Frontal cortex (tissue), 4 donors: ENCODE results near the gene PITPNB. TPM values are rescaled to one million over a fixed set of nuclear protein-coding genes. Genes with fewer than 3 reads are reported as not detected.

ENCODE experiments used
- DNase-seq, 2 donors: peaks; one replicate each; pipeline ENCODE4 v3.0.0; 2012; ENCODE audit warnings: low spot score in 2 of 2
- FAIRE-seq: peaks from 2 replicates; lab custom pipeline; 2012; peaks lifted over from hg19 to GRCh38; lab: Jason Lieb, UNC
- total RNA-seq: library from RNA; depleted of rRNA; stranded (reverse); fragments of >200 nt; gene quantifications from one replicate; pipeline ENCODE4 v1.2.3, GENCODE V29; 2014
- donor health status: control.
- donor health status: control.
- donor health status: control.

Gene PITPNB
- total RNA-seq, 1 donor from 2014 or later, result 39.1 TPM

DNA sequence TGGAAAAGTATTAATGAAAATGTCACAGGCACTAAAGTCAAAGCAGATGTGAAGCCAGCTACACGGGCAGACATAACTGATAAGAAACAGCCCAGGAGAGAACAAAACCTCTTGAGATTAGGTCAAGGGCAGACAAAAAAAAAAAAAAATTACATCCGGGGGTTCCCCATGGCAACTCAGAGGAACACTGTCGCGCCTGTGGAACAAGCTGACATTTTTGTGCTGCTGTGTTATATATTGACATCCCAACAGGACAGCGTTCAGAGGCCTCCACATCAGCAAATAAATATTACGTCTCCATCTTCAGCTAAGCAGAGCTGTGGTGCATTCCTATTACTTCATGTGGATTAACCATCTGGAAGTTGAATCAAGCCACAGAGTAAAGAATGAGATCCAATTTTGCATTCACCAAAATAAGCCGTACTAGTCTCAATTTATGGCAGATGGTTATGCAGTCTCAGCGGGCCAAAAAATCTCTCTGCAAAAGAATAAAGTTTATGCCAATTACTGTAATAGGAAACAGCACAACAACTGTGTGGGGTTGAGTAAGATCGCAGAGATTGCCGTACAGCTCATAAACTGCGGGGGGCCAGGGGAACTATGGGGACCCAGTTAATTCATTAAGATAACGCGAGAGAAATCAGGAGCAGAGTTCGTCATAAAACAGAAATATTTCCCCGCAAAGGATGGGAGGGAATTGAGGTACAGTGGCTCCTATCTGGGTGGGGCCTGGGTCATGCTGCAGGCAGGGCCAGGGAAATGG lies 76.2 kb downstream of the PITPNB start:
- FAIRE-seq (no peak), DNase-seq (no peak)

DNA sequence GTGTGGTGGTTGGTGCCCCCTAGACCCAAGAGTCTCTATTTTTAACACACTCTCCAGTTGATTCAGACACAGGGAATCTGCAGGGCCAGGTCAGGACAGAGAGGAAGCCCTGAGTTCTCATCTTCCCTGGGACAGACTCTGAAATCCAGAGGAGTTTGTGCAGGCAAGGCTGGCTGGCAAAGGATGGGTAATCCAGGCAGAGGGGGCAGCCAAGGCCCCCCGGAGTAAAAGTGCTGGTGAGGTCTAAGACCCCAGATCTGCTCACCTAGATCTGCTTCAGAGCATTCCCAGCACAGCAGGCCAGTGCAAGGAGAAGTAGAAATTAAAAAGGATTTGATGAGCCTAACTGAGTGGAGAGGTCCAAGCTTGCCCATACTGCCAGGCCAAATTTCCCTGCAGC lies 76.9 kb downstream of the PITPNB start:
- DNase-seq (no peak), FAIRE-seq (no peak)

DNA sequence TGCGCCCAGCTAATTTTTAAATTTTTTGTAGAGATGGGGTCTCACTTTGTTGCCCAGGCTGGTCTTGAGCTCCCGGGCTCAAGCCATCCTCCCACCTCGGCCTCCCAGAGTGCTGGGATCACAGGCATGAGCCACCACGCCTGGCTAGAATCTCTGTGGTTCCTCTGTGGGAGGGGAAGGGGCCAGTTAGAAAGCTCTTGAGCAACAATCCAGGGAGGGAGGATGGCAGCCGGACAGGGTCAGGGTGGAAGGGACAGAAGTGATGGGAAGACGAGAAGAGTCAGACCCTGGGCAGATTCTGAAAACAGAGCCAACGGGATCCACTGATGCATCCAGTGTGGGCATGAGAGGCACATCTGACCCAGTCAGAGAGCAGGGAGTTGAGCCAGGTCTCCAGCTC lies 78.6 kb downstream of the PITPNB start:
- DNase-seq (no peak), FAIRE-seq (no peak)

DNA sequence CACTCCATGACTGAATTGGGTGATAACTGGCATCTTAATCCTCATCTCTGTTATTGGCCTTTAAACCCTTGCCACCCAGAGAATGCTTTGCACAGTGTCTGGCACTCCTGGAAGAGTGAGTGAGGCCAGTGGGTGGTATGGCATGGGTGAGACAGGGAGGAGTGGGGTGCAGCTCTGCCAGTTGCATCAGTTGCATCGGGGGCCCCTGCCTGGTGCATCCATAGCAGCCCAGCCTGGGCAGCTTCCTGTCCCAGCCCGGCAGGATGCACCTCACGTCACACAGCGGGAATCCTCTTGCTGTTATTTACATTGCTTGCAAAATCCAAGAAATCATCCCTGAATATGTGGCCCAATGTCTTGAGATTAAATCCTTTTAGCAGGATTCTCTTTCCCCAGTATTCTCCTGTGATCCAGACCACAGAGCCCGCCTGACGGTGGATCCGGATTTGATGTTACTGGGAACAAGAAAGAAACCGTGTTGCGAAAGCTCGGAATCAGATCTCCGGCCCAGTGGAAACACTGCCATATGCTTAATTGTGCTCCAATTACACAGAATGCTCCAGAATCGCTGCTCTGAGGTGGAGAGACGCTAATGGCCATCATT lies 79.9 kb downstream of the PITPNB start:
- DNase-seq (no peak), FAIRE-seq (no peak)

DNA sequence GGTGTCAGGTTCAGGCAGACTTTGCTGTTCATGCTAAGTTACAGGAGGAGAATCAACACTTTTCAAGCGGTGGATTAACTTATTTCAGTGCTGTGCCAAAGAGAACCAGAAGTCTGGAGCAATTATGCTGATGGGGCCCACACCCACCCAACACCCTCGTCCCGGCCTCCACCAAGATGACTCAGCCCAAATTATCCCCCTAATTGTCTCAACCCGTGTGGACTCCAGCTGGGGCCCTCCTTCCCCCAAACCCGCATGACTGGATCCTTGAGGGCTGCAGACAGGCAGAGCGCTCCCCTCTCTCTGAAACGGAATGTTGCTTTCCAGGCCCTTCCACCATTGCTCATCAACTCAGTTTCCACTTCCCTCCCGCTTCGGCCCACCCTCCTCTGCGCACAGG lies 82.9 kb downstream of the PITPNB start:
- FAIRE-seq (no peak), DNase-seq (no peak)

DNA sequence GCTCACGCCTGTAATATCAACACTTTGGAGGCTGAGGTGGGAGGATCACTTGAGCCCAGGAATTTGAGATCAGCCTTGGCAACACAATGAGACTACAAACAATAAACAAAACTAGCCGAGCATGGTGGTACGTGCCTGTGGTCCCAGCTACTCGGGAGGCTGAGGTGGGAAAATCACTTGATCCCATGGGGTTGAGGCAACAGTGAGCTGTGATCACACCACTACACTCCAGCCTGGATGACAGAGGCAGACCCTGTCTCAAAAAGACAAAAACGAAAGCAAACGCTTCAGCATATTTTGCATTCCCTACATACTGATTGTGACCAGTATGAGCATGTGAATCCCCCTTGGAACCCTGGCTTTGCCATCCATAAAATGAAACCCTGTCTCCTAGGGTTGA lies 83.6 kb downstream of the PITPNB start:
- FAIRE-seq (no peak), DNase-seq (no peak)

DNA sequence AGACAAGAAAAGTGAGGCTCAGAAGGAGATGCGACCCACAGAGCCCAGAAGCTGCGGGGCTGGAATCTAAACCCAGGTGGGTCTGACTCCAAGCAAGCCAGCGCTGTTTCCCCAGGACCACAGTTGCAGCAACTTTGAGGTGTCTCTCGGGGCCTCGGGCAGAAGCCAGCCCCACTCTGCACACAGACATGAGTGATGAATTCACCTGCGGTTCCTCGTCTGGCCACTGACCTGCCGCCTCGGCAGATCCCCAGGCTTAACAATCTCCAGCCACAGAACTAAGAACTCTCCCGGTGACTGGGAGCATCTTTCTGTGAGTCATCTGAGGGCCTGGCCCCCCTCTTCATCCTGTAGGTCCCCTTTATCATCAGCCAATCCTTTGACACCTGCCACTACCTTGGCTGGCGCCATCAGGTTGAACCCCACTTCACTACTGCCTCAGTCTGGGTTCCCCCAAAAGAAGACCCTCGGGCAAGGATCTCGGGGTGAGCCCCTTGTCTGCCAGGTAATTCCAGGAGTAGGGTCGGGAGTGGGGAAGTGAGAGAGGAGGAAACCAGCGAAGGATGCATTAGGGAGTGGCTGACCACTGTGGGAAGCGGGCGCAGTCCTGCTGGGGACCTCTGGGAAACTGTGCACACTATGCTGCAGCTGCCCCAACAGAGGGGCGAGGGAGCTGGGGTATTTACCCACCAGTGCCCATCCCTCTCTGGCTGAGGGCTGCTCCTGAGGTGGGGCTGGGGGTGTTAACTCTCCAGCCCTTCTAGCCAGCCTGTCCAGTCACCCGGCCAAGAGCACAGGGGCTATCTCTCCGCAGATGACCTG lies 84.5 kb downstream of the PITPNB start:
- DNase-seq (no peak), FAIRE-seq (no peak)

DNA sequence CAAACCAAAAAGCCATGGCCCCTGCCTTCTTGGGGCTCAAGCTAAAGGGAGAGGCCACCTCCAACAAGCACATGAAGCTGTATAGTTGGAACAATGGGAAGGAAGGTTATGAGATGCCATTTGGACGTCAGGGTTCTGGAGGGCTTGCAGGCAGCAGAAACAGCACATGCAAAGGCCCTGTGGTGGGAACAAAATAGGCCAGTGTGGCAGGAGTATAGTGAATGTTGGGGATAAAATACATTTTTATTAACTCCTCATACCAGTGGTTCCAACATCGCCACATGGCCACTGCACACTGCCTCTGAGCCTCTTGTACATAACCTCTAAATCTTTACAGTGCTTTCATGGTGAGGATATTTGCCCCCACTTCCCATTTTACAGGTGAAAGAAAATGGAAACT lies 85.3 kb downstream of the PITPNB start:
- DNase-seq (no peak), FAIRE-seq (no peak)

DNA sequence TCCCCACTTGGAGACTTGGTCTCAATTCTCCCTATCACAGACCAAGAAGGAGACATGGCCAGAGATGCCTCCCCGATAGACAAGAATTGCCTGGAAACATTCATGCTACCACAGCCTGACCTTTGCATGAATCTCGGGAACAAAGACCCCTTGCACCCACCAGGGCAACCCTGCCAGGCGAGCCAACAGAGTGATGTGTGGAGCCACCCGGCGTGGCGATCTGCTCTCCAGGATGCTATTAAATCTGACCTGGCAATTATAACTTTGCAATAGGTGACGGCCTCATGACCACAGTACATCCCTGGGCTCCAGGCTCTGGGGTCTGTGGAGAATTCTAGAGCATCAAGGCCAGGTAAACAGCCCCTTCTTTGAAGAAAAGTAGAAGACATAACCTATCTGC lies 86.5 kb downstream of the PITPNB start:
- DNase-seq (no peak), FAIRE-seq (no peak)

DNA sequence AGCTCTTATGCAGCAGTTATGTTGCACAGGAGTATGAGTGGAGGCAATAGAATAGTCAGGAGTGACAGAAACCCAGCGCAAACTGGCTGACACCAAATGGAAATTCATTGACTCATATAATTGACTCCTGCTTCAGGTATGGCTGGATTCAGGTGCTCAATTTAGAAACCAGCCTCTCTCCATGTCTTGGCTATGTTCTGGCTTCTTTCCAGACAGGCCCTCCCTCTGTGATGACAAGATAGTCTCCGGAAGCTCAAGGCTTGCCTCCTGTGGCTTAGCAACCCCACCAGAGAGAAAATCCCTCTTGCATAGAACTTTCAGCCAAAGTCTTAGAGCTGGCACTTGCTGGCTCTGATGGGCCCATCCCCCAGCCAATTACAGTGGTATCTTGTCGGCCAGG lies 89.4 kb downstream of the PITPNB start:
- DNase-seq (no peak), FAIRE-seq (no peak)

DNA sequence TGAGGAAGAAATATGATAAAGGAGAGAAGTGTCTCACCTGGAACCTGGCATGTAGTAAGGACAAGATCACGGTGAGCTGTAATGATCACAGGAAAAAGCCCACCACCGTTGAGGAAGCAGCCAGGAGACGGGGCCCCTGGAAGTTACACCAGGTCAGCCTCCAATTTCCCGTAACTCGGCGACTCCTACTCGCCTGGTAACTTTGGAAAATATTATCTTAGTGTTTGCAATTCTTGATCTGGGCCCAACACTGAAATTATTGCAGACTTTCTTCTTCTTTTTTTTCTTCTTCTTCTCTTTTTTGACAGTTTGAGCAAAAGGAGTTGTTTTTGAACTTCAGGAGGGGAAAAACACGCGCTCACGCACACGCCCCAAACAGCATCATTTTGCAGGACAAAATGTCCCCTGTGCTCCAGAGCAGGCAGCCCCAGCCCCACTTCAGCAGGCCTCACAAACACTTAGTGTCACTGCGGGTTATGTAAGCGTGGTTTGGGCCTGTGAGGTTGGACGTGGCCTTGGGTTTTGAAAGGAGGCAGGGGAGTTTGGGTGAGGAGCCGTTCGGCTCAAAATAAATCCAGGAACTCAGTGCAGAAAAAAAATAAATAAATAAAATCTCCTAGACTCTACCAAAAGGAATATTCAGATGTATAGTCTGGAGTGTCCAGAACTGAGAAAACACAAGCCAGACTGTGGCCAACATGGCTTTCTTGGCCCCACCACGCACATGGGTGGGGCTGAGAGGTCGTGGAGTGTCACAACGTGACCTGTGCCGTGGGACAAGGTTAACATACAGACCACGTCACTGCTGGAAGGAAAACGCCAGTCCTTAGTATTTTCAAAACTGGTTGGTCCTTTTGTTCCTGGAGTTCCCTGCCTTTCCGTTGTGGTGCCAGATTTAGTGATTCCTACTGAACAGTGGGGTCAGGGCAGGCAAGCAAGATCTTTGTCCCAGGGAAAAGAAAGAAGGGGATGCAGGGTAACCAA lies 91.2 kb downstream of the PITPNB start:
- FAIRE-seq, result no peak
- no peak for DNase-seq

DNA sequence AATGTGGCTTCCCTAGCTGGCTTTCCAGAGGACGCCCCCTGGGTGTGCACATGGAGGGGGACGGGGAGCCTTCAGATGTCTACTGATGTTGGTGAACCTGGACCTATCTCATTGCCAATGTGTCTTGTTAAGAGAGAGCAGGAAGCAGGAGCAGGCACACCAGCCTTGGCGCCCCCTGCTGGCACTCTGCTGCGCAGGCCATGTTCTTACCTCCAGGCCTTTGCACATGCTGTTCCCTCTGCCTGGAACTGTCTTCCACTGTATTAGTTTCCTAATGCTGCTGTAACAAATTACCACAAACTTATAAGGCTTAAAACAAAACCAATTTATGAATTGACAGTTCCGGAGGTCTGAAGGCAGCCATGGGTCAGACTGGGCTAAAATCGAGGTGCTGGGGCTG lies 93.9 kb downstream of the PITPNB start:
- no peak for DNase-seq
- no peak for FAIRE-seq

DNA sequence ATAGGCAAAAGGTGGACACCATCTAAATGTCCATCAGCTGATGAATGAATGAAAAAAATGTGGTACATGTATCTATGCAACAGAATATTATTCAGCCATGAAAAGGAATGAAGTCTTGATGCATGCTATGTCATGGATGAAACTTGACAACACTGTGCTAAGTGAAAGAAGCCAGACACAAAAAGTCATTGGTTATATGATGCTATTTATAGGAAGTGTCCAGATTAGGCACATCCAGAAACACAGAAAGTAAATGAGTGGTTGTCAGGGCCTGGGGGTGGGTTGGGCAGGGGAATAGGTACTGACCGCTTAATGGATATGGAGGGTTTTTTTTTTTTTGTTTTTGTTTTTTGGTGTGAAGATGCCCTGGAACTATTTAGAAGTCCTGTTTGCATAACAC lies 95.8 kb downstream of the PITPNB start:
- DNase-seq, result no peak
- FAIRE-seq, result no peak

DNA sequence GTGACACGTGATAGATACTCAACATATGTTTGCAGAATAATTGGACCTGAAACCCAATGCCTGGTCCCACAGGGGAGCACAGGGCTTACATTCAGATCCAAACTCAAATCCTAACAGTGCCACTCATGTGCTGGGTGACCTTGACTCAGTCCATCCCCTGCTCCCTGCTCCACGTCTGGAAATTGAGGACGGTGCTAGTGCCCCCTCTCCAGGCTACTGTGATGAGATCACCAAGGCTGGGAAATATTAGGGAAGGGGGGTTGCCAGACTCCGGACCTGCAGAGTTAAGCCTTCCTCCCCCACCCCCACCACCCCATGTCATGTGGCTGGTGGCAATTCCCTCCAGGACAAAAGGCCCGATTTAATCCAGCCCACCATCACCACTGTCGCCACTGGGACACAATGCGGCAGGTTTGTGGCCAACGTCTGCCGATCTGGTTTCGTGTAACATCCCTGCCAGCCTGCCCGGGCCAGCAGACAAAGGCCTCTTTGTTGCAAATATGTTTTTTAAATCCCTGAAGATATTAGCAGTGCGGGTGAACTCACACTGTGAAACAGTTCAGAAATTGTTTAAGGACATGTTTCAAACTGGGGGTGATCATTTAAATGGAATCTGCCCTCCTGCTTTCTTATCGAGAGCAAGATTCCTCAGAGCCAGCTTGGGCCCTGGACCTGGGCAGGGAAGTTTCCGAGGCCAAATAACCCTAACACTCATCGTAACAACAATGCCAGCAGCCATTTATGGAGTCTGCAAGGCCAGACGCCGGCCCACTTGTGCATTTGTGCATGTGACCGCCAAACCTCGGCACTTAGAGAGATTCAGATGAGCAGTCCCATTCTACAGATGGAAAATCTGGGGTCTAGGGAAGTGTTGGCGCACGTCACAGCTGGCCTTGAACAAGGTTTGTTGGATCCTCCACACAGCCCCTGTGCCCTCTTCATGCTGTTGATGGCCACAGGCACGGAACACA lies 97.9 kb downstream of the PITPNB start:
- FAIRE-seq, result no peak
- peak in 1 of 2 donors; percentile 31 for DNase-seq

DNA sequence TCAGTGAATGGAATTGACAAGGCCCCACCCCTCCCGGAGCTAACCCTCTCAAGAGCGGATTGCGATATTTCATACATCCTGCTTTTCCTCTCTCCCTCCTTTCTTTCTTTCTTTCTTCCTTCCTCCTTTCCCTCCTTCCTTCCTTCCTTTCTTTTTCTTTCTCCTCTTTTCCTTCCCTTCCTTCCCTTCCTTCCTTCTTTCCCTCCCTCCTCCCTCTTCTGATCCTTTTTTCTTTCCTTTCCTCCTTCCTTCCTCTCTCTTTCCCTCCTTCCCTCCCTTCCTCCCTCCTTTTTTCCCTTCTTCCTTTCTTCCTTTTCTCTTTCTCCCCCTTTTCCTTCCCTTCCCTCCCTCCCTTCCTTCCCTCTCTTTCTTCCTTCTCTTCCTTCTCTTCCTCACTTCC lies 102.5 kb downstream of the PITPNB start:
- no peak for FAIRE-seq

DNA sequence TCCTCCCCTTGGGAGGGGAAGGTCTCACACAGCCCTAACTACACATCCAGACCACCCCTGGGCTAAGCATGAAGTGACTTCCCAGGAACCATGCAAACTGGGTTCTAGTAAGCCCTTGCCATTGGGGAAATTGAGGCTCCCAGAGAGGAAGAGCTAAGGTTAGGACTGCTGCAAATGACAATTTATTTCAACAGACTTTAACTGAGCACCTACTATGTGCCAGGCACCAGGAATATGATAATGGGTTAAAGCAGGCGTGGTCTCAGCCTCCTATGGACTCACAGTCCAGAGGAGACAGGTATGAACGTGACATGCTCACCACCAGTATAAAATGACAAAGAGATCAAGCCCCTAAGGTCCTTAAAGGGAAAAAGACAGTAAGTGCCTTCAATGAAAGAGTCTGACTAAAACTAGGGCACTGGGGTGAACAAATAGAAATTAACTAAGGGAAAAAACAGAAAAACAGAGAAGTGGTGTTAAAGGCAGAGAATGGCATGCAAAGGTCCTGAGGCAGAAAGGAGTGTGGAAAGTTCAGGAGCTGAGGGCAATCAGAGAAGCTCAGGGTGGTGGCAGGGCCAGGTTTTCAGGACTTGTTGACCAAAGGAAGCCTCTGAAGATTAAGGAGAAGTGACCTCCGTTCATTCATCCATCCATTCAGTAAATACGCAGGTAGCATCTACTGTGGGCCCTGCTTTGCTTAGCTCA lies 103.1 kb downstream of the PITPNB start:
- FAIRE-seq (no peak), DNase-seq (no peak)

More for the DNA sequence above, 102.5 kb downstream of the PITPNB start:
- DNase-seq, result no peak

DNA sequence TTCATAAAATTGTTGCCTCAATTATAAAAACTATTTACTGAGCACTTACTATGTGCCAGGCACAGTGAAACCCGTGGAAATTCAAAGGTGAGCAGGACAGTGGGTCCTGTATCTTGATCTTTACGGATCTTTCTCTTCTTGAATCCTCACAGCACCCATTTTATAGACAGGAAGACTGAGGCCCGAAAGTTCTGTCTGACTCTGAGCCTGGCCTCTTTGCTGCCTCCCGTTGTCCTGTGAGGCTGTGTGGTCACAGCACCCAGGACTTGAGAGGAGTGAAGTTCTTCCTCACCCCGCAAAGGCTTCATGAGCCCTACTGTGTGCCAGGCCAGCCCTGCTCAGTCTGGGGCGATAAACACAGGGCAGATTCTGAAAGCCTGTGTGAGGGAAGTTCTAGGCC lies 104.1 kb downstream of the PITPNB start:
- no peak for DNase-seq
- FAIRE-seq, result no peak

DNA sequence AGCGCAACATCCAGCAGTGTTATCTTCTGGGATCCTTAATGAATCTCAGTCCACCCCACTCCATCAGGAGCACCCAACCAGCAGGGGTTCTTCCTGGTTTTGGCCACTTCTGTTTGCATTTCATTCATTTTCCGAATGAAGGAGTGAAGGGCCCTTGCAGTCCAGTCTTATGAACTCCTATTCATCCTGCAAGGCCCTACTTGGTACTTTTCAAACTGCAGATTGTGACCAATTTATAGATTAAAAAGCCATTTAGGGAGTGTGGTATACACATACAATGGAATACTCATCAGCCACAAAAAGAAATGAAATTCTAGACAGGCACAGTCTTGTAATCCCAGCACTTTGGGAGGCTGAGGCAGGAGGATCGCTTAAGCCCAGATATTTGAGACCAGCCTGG lies 107.3 kb downstream of the PITPNB start:
- DNase-seq (no peak), FAIRE-seq (no peak)
